GM12878 (cell line): ENCODE data around the gene CPSF6. TPM values are rescaled to one million over a fixed set of nuclear protein-coding genes. Genes with fewer than 3 reads are reported as not detected.

Source experiments
- ATAC-seq: fragments of 200-7000 bp; cut with Tn5 transposase; 3 replicates; pipeline ENCODE4 v1.9.1; 2020; ENCODE audit warnings: mild to moderate bottlenecking, moderate library complexity
- BruUV-seq: library from RNA; stranded (reverse); fragments of 400-500 nt; replicated peaks from 2 replicates; lab custom pipeline; 2021; lab: Mats Ljungman, UMichigan
- CTCF ChIA-PET: fragments of 300-600 bp; sonication (Branson Sonifier 250); formaldehyde crosslinking; extraction: SDS; loops from one replicate; lab custom pipeline; 2021; ENCODE audit warnings: inconsistent platforms; lab: Yijun Ruan, JAX
- POLR2A ChIA-PET: fragments of 350-600 bp; formaldehyde crosslinking; extraction: SDS; loops from one replicate; lab custom pipeline; 2021; ENCODE audit warnings: inconsistent platforms; lab: Charles Lee
- RAD21 ChIA-PET: fragments of 300-600 bp; sonication (Branson Sonifier 250); formaldehyde crosslinking; loops from one replicate; lab custom pipeline; 2023; ENCODE audit warnings: antibody characterized with exemption; ENCODE audit not compliant: unreplicated experiment; lab: Charles Lee
- SMC1A ChIA-PET: fragments of 300-600 bp; sonication (Branson Sonifier 250); formaldehyde crosslinking; loops from one replicate; lab custom pipeline; 2023; ENCODE audit not compliant: unreplicated experiment, uncharacterized antibody; lab: Charles Lee
- DNase-seq: peaks from one replicate; pipeline ENCODE4 v3.0.0-alpha.2; 2011; ENCODE audit warnings: low read depth, low spot score
- FAIRE-seq: peaks from 3 replicates; lab custom pipeline; 2011; peaks lifted over from hg19 to GRCh38; lab: Jason Lieb, UNC
- H2AFZ ChIP-seq: 2 replicates; pipeline ENCODE4 v1.6.0; 2011; ENCODE audit warnings: low read depth, low read length, control low read depth; ENCODE audit not compliant: control insufficient read depth
- H3K27ac ChIP-seq: 2 replicates; pipeline ENCODE4 v1.5.1; 2011; ENCODE audit warnings: control low read depth; ENCODE audit not compliant: control insufficient read depth, insufficient read depth
- H3K27me3 ChIP-seq, 2 experiments: replicated peaks in 1 of 2; 2 replicates each; pipeline versions ENCODE4 v1.6.0 to v1.6.1; 2011; ENCODE audit warnings: low read length in 1 of 2; ENCODE audit not compliant: control insufficient read depth in 2 of 2, insufficient read depth in 2 of 2
- H3K36me3 ChIP-seq, 2 experiments: 2 replicates each; pipeline ENCODE4 v1.5.1; 2011; ENCODE audit warnings: low read length in 1 of 2; ENCODE audit not compliant: control insufficient read depth in 2 of 2, insufficient read depth in 2 of 2
- H3K4me1 ChIP-seq: 2 replicates; pipeline ENCODE4 v1.6.1; 2011; ENCODE audit warnings: mild to moderate bottlenecking, low read length, moderate library complexity, mixed read lengths; ENCODE audit not compliant: control insufficient read depth, insufficient read depth
- H3K4me2 ChIP-seq: 2 replicates; pipeline ENCODE4 v1.6.0; 2011; ENCODE audit warnings: control low read depth; ENCODE audit not compliant: control insufficient read depth, insufficient read depth
- H3K4me3 ChIP-seq: fragments of 200-600 bp; sonication (generic); 2 replicates; pipeline ENCODE4 v1.5.1; 2016
- H3K79me2 ChIP-seq: 2 replicates; pipeline ENCODE4 v1.6.0; 2011; ENCODE audit warnings: low read length; ENCODE audit not compliant: control insufficient read depth, insufficient read depth
- H3K9ac ChIP-seq: 2 replicates; pipeline ENCODE4 v1.8.0; 2011; ENCODE audit warnings: low read length, control low read depth, mixed read lengths; ENCODE audit not compliant: control insufficient read depth, insufficient read depth
- H3K9me3 ChIP-seq: replicated peaks from 3 replicates; pipeline ENCODE4 v1.5.1; 2011; ENCODE audit warnings: mild to moderate bottlenecking, low read length; ENCODE audit not compliant: control insufficient read depth, insufficient read depth
- H4K20me1 ChIP-seq: 2 replicates; pipeline ENCODE4 v1.6.0; 2011; ENCODE audit not compliant: control insufficient read depth, insufficient read depth
- ASH2L ChIP-seq: fragments of 300-600, 200-600 bp; sonication (generic); IDR thresholded peaks from 2 replicates; pipeline ENCODE4 v1.6.1; 2017; ENCODE audit warnings: low read depth, mild to moderate bottlenecking, borderline replicate concordance
- BCL3 ChIP-seq: IDR thresholded peaks from 2 replicates; pipeline ENCODE4 v1.6.1; 2011; ENCODE audit warnings: borderline replicate concordance, low read depth, mild to moderate bottlenecking, moderate library complexity, low read length; ENCODE audit not compliant: insufficient read depth, poor library complexity, severe bottlenecking
- BCLAF1 ChIP-seq: fragments of 450-650 bp; IDR thresholded peaks from 2 replicates; pipeline ENCODE4 v1.6.1; 2017; ENCODE audit warnings: antibody characterized with exemption, mild to moderate bottlenecking, moderate library complexity
- CHD1 ChIP-seq: IDR thresholded peaks from 2 replicates; pipeline ENCODE4 v1.6.1; 2012; ENCODE audit warnings: low read depth, low read length, improper control_type of control experiment
- CREM ChIP-seq: IDR thresholded peaks from 2 replicates; pipeline ENCODE4 v1.6.1; 2014; ENCODE audit warnings: antibody characterized with exemption, low read depth
- ETV6 ChIP-seq, 2 experiments: fragments of 450-650 bp in 1 of 2; IDR thresholded peaks in 1 of 2; conservative IDR thresholded peaks in 1 of 2; 2 replicates each; pipeline ENCODE4 v1.6.1; 2014; ENCODE audit warnings: antibody characterized with exemption in 1 of 2, borderline replicate concordance in 1 of 2, low read depth in 1 of 2, mild to moderate bottlenecking in 1 of 2, moderate library complexity in 1 of 2
- GATAD2B ChIP-seq: fragments of 450-650 bp; conservative IDR thresholded peaks from 2 replicates; pipeline ENCODE4 v1.6.1; 2017; ENCODE audit warnings: low read depth, mild to moderate bottlenecking, moderate library complexity
- JUND ChIP-seq: IDR thresholded peaks from 2 replicates; pipeline ENCODE4 v1.6.1; 2012; ENCODE audit warnings: low read depth, mild to moderate bottlenecking, low read length, improper control_type of control experiment, moderate library complexity
- NBN ChIP-seq: fragments of 450-650 bp; IDR thresholded peaks from 2 replicates; pipeline ENCODE4 v1.6.1; 2016
- NFIC ChIP-seq: IDR thresholded peaks from 2 replicates; pipeline ENCODE4 v1.6.1; 2012; ENCODE audit warnings: low read depth, mild to moderate bottlenecking, inconsistent platforms, low read length, moderate library complexity
- RCOR1 ChIP-seq: conservative IDR thresholded peaks from 2 replicates; pipeline ENCODE4 v1.6.1; 2012; ENCODE audit warnings: low read depth, low read length, improper control_type of control experiment
- TCF3 ChIP-seq: IDR thresholded peaks from 2 replicates; pipeline ENCODE4 v1.6.1; 2012; ENCODE audit warnings: low read depth, mild to moderate bottlenecking, low read length, borderline replicate concordance; ENCODE audit not compliant: insufficient read depth
- ZNF384 ChIP-seq: IDR thresholded peaks from 2 replicates; pipeline ENCODE4 v1.6.1; 2012; ENCODE audit warnings: low read depth, mild to moderate bottlenecking, low read length, improper control_type of control experiment, borderline replicate concordance
- WGBS: methylation state at CpG from one replicate; pipeline ENCODE4 v1.1.6; 2016; ENCODE audit warnings: low lambda C conversion rate; ENCODE audit not compliant: insufficient replicate concordance, insufficient coverage; ENCODE audit errors: missing lambda C conversion rate; 5-methylcytosine and 5-hydroxymethylcytosine counted together
- in situ Hi-C: fragments of 300-500 bp; cut with MboI; formaldehyde crosslinking; loops from 9 replicates; pipeline ENCODE4 v1.14.3; 2018; ENCODE audit warnings: mixed read lengths
- intact Hi-C: fragments of 100-400 bp; cut with micrococcal nuclease; formaldehyde crosslinking; loops from one replicate; pipeline ENCODE4 v1.14.2; 2022; ENCODE audit not compliant: unreplicated experiment
- polyA plus RNA-seq, 11 experiments: library from polyadenylated mRNA; depleted of rRNA in 4 of 11; unstranded in 6 of 11; stranded (reverse) in 5 of 11; fragments of >200 nt; fragmentation: Nextera tagmentation in 4 of 11; fragmentation: Illumina TruSeq in 1 of 11; extraction: Ambion mirVana in 4 of 11; extraction: Trizol in 1 of 11; gene quantifications; 1 replicate in 1 of 11; 2 replicates in 10 of 11; pipeline versions ENCODE4 v1.2.1 to v1.2.3, GENCODE V29; 2011 to 2016; ENCODE audit warnings: inconsistent platforms in 2 of 11, missing spikeins in 2 of 11, low read depth in 1 of 11
- total RNA-seq, 4 experiments: library from RNA; depleted of rRNA in 3 of 4; stranded (reverse); fragments of >200 nt in 3 of 4; fragmentation: Illumina TruSeq in 1 of 4; extraction: Trizol in 1 of 4; gene quantifications; 2 replicates each; pipeline versions ENCODE4 v1.2.1 to v1.2.3, GENCODE V29; 2013 to 2021

CPSF6 gene
- total and polyA plus RNA-seq, 10 of the 15 experiments (the other 5 are each of a cell fraction or from before 2014, with no cell fraction given) = 40.9 to 150 (median 79.1) TPM

GRCh38 chr12:69275471-69275891 lies 36.1 kb downstream of the CPSF6 start:
- Histone ChIP-seq H3K9ac (no peak overlapping the region), H3K27me3 (no peaks in the 10 kb centered on the region), H3K79me2 (no peaks in the 10 kb centered on the region), H4K20me1 (no peaks in the 10 kb centered on the region), H3K4me1 (no peaks in the 10 kb centered on the region), H3K4me3 (no peak overlapping the region), H3K27ac (no peak overlapping the region), H3K9me3 (no peaks in the 10 kb centered on the region), H2AFZ (no peak overlapping the region), H3K4me2 (no peak overlapping the region), H3K36me3 (peaks cover 0 to 7% of the 10 kb centered on the region in 2 experiments; a peak in 1 of 4 replicates)
- ATAC-seq (peak; percentile 61), DNase-seq (no peak), FAIRE-seq (no peak)
- TF ChIP-seq BCLAF1 = no peak
- TF ChIP-seq ETV6 (conservative IDR thresholded peaks at IDR 0.05 in 1 of 2, IDR thresholded peaks at IDR 0.05 in 1 of 2; ENCODE audit: borderline replicate concordance in 1 of 2, low read depth in 1 of 2) = no peak
- TF ChIP-seq BCL3 = no peak
- TF ChIP-seq NFIC = no peak
- no peak for TF ChIP-seq ASH2L
- TF ChIP-seq NBN = no peak
- no peak for TF ChIP-seq GATAD2B
- TF ChIP-seq JUND = no peak
- no peak for TF ChIP-seq RCOR1
- no peak for TF ChIP-seq ZNF384
- no peak for TF ChIP-seq TCF3
- TF ChIP-seq CHD1 = no peak
- no peak for TF ChIP-seq CREM
- intact Hi-C loops (no loop called here), in situ Hi-C loops (no loop called here)
- 94% methylated on average over 1 of the region's 1 CpG for WGBS
- ChIA-PET CTCF (interaction anchor here (0.8 to 4.1 kb wide), 2 partner anchors 10 to 14 kb away, joined by 3 to 18 read pairs; no protein-coding TSS in a partner anchor), POLR2A (interaction anchor here (0.7 kb wide), 1 partner anchor 8 kb away, joined by 4 read pairs; no protein-coding TSS in a partner anchor), RAD21 (no interaction called here), SMC1A (interaction anchor here (1.2 to 1.6 kb wide), 3 partner anchors 10 to 23 kb away, joined by 3 to 4 read pairs (median 3); no protein-coding TSS in a partner anchor)
- no TSS peak for BruUV-seq
